Measurements from ENCODE around the gene RAB9A. TPM values are rescaled to one million over a fixed set of nuclear protein-coding genes. Genes with fewer than 3 reads are reported as not detected.

RAB9A gene
- total and polyA plus RNA-seq, 10 of the 15 experiments (the other 5 are each of a cell fraction or from before 2014, with no cell fraction given), result 42.1 to 142 (median 49.9) TPM

DNA sequence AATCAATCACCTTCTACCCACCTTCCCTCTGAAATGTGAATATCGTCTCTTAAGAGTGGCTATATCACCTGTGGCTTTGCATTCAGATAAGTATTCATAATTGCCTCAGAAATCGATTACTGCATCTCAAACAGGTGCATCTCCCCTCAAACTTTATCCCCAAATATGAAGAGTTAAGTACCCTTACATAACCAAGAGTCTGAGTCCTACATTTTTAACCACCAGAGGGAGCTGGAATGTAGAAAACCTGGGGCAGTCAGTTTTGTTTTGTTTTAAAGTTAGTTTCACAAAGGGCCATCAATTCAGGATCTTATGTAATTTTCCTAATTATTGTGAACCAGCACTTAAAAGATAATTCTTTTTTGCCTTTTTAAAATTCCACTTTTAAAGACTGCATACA, 30.3 kb upstream of the RAB9A start:
- peak overlapping the region; percentile 51; the same call in 1 of the 2 replicates for H2AFZ ChIP-seq (ENCODE audit: control insufficient read depth, low read depth, low read length)
- in situ Hi-C loops (cut with MboI) (loop anchor here (5.0 to 25.0 kb wide), 3 partner anchors 89 to 696 kb away; no protein-coding TSS in a partner anchor), intact Hi-C loops (cut with micrococcal nuclease; ENCODE audit: unreplicated experiment) (loop anchor here (1.0 to 10.0 kb wide), 6 partner anchors 35 to 404 kb away; partner anchors contain the start of genes OFD1 and TRAPPC2)
- H3K4me2 ChIP-seq (ENCODE audit: control insufficient read depth, insufficient read depth), result peak overlapping the region; percentile 44; the same call in 1 of the 2 replicates
- no peaks in the 10 kb centered on the region for H3K9me3 ChIP-seq (replicated peaks; ENCODE audit: control insufficient read depth, insufficient read depth, low read length)
- ChIA-PET CTCF (interaction anchor here (0.9 to 2.1 kb wide), 13 partner anchors 29 to 373 kb away, joined by 3 to 11 read pairs (median 6); partner anchors contain the start of genes OFD1 and TRAPPC2), POLR2A (interaction anchor here (0.6 to 1.6 kb wide), 4 partner anchors 33 to 94 kb away, joined by 3 to 12 read pairs (median 4); partner anchors contain the start of genes OFD1 and TRAPPC2), SMC1A (ENCODE audit: uncharacterized antibody, unreplicated experiment) (interaction anchor here (0.8 to 5.7 kb wide), 15 partner anchors 30 to 373 kb away, joined by 3 to 75 read pairs (median 5); partner anchors contain the start of gene RAB9A), RAD21 (ENCODE audit: unreplicated experiment) (interaction anchor here (1.1 to 2.0 kb wide), 13 partner anchors 12 to 373 kb away, joined by 3 to 12 read pairs (median 7); partner anchors contain the start of genes OFD1, RAB9A and TRAPPC2)
- FAIRE-seq, result peak; percentile 49
- TF ChIP-seq RAD21 (IDR thresholded peaks at IDR 0.05; ENCODE audit: insufficient read depth, low read depth, low read length) (peak; percentile 93), HDAC2 (IDR thresholded peaks at IDR 0.05) (no peak), ZNF24 (IDR thresholded peaks at IDR 0.05) (peak; percentile 45; the same call in 1 of the 2 replicates), ZNF622 (IDR thresholded peaks at IDR 0.05) (no peak), RB1 (IDR thresholded peaks at IDR 0.05; ENCODE audit: borderline replicate concordance) (0 out of 2 replicates have a peak, but pooled peaks have one; percentile 18), FOXM1 (IDR thresholded peaks at IDR 0.05; ENCODE audit: low read depth, low read length) (peak; percentile 48; the same call in 1 of the 2 replicates), ZNF274 (IDR thresholded peaks at IDR 0.05; ENCODE audit: insufficient read depth, insufficient read length) (no peak), SMC3 (IDR thresholded peaks at IDR 0.05; ENCODE audit: borderline replicate concordance, low read length) (peak; percentile 92)
- TF ChIP-seq, protein P1, sequence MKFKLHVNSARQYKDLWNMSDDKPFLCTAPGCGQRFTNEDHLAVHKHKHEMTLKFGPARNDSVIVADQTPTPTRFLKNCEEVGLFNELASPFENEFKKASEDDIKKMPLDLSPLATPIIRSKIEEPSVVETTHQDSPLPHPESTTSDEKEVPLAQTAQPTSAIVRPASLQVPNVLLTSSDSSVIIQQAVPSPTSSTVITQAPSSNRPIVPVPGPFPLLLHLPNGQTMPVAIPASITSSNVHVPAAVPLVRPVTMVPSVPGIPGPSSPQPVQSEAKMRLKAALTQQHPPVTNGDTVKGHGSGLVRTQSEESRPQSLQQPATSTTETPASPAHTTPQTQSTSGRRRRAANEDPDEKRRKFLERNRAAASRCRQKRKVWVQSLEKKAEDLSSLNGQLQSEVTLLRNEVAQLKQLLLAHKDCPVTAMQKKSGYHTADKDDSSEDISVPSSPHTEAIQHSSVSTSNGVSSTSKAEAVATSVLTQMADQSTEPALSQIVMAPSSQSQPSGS (IDR thresholded peaks at IDR 0.05; ENCODE audit: low read length), result no peak
- TF ChIP-seq, protein P2, sequence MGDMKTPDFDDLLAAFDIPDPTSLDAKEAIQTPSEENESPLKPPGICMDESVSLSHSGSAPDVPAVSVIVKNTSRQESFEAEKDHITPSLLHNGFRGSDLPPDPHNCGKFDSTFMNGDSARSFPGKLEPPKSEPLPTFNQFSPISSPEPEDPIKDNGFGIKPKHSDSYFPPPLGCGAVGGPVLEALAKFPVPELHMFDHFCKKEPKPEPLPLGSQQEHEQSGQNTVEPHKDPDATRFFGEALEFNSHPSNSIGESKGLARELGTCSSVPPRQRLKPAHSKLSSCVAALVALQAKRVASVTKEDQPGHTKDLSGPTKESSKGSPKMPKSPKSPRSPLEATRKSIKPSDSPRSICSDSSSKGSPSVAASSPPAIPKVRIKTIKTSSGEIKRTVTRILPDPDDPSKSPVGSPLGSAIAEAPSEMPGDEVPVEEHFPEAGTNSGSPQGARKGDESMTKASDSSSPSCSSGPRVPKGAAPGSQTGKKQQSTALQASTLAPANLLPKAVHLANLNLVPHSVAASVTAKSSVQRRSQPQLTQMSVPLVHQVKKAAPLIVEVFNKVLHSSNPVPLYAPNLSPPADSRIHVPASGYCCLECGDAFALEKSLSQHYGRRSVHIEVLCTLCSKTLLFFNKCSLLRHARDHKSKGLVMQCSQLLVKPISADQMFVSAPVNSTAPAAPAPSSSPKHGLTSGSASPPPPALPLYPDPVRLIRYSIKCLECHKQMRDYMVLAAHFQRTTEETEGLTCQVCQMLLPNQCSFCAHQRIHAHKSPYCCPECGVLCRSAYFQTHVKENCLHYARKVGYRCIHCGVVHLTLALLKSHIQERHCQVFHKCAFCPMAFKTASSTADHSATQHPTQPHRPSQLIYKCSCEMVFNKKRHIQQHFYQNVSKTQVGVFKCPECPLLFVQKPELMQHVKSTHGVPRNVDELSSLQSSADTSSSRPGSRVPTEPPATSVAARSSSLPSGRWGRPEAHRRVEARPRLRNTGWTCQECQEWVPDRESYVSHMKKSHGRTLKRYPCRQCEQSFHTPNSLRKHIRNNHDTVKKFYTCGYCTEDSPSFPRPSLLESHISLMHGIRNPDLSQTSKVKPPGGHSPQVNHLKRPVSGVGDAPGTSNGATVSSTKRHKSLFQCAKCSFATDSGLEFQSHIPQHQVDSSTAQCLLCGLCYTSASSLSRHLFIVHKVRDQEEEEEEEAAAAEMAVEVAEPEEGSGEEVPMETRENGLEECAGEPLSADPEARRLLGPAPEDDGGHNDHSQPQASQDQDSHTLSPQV (IDR thresholded peaks at IDR 0.05), result peak; percentile 78; the same call in 1 of the 2 replicates
- TF ChIP-seq, protein P3, sequence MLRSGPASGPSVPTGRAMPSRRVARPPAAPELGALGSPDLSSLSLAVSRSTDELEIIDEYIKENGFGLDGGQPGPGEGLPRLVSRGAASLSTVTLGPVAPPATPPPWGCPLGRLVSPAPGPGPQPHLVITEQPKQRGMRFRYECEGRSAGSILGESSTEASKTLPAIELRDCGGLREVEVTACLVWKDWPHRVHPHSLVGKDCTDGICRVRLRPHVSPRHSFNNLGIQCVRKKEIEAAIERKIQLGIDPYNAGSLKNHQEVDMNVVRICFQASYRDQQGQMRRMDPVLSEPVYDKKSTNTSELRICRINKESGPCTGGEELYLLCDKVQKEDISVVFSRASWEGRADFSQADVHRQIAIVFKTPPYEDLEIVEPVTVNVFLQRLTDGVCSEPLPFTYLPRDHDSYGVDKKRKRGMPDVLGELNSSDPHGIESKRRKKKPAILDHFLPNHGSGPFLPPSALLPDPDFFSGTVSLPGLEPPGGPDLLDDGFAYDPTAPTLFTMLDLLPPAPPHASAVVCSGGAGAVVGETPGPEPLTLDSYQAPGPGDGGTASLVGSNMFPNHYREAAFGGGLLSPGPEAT (IDR thresholded peaks at IDR 0.05; ENCODE audit: low read depth), result 0 out of 2 replicates have a peak, but pooled peaks have one; percentile 19
- TF ChIP-seq, protein P4, sequence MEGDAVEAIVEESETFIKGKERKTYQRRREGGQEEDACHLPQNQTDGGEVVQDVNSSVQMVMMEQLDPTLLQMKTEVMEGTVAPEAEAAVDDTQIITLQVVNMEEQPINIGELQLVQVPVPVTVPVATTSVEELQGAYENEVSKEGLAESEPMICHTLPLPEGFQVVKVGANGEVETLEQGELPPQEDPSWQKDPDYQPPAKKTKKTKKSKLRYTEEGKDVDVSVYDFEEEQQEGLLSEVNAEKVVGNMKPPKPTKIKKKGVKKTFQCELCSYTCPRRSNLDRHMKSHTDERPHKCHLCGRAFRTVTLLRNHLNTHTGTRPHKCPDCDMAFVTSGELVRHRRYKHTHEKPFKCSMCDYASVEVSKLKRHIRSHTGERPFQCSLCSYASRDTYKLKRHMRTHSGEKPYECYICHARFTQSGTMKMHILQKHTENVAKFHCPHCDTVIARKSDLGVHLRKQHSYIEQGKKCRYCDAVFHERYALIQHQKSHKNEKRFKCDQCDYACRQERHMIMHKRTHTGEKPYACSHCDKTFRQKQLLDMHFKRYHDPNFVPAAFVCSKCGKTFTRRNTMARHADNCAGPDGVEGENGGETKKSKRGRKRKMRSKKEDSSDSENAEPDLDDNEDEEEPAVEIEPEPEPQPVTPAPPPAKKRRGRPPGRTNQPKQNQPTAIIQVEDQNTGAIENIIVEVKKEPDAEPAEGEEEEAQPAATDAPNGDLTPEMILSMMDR (IDR thresholded peaks at IDR 0.05 in 2 of 3, conservative IDR thresholded peaks at IDR 0.05 in 1 of 3; ENCODE audit: control insufficient read depth in 2 of 3, extremely low read depth in 1 of 3, insufficient read depth in 1 of 3, low read depth in 3 of 3, low read length in 3 of 3), result peak; percentile 59 to 72 (median 68)
- no peak overlapping the region for H3K4me3 ChIP-seq
- peak overlapping the region; percentile 29; the same call in 1 of the 2 replicates for H3K9ac ChIP-seq (ENCODE audit: control insufficient read depth, insufficient read depth, low read length)
- H3K79me2 ChIP-seq (ENCODE audit: control insufficient read depth, insufficient read depth, low read length), result peaks cover 12% of the 10 kb centered on the region
- H3K4me1 ChIP-seq (ENCODE audit: control insufficient read depth, insufficient read depth, low read length), result peaks cover 14% of the 10 kb centered on the region
- ATAC-seq, result peak; percentile 66
- no peaks in the 10 kb centered on the region for H3K27me3 ChIP-seq (replicated peaks in 1 of 2; ENCODE audit: control insufficient read depth in 2 of 2, insufficient read depth in 2 of 2, low read length in 1 of 2)
- no TSS peak for BruUV-seq (replicated peaks)
- H3K27ac ChIP-seq (ENCODE audit: control insufficient read depth, insufficient read depth), result peak overlapping the region; percentile 73
- WGBS (ENCODE audit: insufficient coverage, insufficient replicate concordance, low lambda C conversion rate, missing lambda C conversion rate), result 0% methylated on average over 2 of the region's 2 CpGs
- no peaks in the 10 kb centered on the region for H4K20me1 ChIP-seq (ENCODE audit: control insufficient read depth, insufficient read depth)
- peaks cover 0 to 4% of the 10 kb centered on the region in 2 experiments; a peak in 1 of 4 replicates for H3K36me3 ChIP-seq (ENCODE audit: control insufficient read depth in 2 of 2, insufficient read depth in 2 of 2, low read length in 1 of 2)
- DNase-seq (ENCODE audit: low read depth, low spot score), result no peak
